Ectodermal cell (in vitro differentiated cells): ENCODE results near the gene CNTN6.

ENCODE experiments used
- H3K27ac ChIP-seq: 2 replicates; pipeline ENCODE4 v1.7.0; 2013; ENCODE audit warnings: mild to moderate bottlenecking, low read depth, low read length; ENCODE audit not compliant: insufficient read depth, poor library complexity, severe bottlenecking
- H3K27me3 ChIP-seq: 2 replicates; pipeline ENCODE4 v1.7.0; 2013; ENCODE audit warnings: mild to moderate bottlenecking, low read length; ENCODE audit not compliant: insufficient read depth, control insufficient read depth, poor library complexity, severe bottlenecking
- H3K36me3 ChIP-seq: one replicate; pipeline ENCODE4 v1.7.0; 2013; ENCODE audit warnings: low read length; ENCODE audit not compliant: control insufficient read depth, insufficient read depth
- H3K4me1 ChIP-seq: one replicate; pipeline ENCODE4 v1.7.0; 2013; ENCODE audit warnings: low read length; ENCODE audit not compliant: control insufficient read depth, insufficient read depth
- H3K4me3 ChIP-seq: 2 replicates; pipeline ENCODE4 v1.7.0; 2013; ENCODE audit warnings: low read depth, low read length, control low read depth; ENCODE audit not compliant: insufficient read depth
- H3K9me3 ChIP-seq: 2 replicates; pipeline ENCODE4 v1.7.0; 2013; ENCODE audit warnings: mild to moderate bottlenecking, low read length, moderate library complexity; ENCODE audit not compliant: control insufficient read depth
- WGBS, 2 experiments: methylation state at CpG; one replicate each; pipeline ENCODE4 v1.1.7; 2013; ENCODE audit warnings: missing lambda C conversion rate in 2 of 2; 5-methylcytosine and 5-hydroxymethylcytosine counted together

CNTN6 gene

DNA sequence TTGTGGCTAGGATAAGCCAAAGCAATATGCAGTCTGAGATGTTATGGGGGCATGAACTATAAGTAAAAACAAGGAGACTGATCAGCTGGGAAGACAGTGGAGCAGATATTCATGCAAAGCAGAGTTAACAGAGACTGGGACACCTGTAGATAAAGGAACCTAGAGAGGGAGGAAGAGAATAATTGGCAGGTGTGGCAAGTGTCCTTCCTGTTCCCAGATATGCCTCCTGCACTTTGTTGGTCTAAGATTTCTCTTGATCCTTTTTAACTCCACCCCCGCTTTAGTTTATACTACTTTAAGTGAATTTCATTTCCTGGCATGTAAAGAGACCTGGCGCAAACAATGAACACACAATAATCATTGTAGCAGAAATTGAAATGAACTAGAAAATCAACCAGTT is 169.4 kb downstream of the CNTN6 start:
- WGBS, 2 experiments = 80 to 89% methylated on average over 2 of the region's 2 CpGs

DNA sequence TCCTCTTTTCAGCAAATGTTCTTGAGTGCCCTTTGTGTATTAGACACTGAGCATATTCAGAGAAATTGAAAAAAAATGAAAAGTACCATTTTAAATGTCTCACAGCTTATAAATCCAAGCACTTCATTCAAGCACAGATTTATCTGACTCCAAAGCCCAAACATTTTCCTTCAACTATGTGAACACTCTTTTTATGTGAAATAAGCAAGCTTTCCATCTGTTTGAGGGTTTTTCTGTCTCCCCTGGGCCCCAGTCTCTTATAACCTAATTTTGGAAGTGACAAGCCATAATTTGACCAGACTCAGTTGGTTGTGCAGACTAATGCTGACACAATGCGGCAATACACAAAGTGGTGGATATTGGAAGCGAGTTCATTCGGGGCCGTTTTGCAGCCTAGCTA is 170.3 kb downstream of the CNTN6 start:
- no peaks in the 10 kb centered on the region for H3K4me1 ChIP-seq
- WGBS, 2 experiments = 92 to 99% methylated on average over 4 of the region's 4 CpGs
- no peaks in the 10 kb centered on the region for H3K36me3 ChIP-seq
- no peaks in the 10 kb centered on the region for H3K9me3 ChIP-seq
- no peak overlapping the region for H3K27ac ChIP-seq
- no peaks in the 10 kb centered on the region for H3K27me3 ChIP-seq
- H3K4me3 ChIP-seq = no peak overlapping the region

More for the DNA sequence above, 169.4 kb downstream of the CNTN6 start:
- H3K27ac ChIP-seq = no peak overlapping the region
- H3K4me3 ChIP-seq = no peak overlapping the region
- no peaks in the 10 kb centered on the region for H3K4me1 ChIP-seq
- H3K36me3 ChIP-seq = no peaks in the 10 kb centered on the region
- H3K9me3 ChIP-seq = no peaks in the 10 kb centered on the region
- H3K27me3 ChIP-seq = no peaks in the 10 kb centered on the region

DNA sequence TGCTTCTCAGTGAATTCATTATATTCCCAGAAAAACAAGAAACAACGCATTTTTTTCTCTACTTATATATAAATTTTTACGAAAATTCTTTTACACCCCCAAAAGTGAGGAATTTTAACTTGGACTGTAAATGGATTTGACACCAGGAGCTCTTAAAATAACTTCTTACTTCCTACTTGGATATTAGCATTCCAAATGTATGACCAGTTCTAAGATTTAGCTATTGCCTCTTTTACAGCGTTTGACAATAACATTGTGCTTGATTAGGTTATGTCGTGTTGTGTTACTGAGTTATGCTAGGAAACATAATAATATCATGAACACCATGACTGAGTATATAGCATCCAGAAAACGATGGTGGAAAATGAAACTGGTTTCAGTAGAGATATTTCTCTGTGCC is 177.0 kb downstream of the CNTN6 start:
- H3K9me3 ChIP-seq = peaks cover 5% of the 10 kb centered on the region
- 91 to 95% methylated on average over 4 of the region's 5 CpGs for WGBS, 2 experiments
- H3K27me3 ChIP-seq = no peaks in the 10 kb centered on the region
- no peaks in the 10 kb centered on the region for H3K4me1 ChIP-seq
- H3K36me3 ChIP-seq = no peaks in the 10 kb centered on the region
- no peak overlapping the region for H3K4me3 ChIP-seq
- H3K27ac ChIP-seq = no peak overlapping the region

DNA sequence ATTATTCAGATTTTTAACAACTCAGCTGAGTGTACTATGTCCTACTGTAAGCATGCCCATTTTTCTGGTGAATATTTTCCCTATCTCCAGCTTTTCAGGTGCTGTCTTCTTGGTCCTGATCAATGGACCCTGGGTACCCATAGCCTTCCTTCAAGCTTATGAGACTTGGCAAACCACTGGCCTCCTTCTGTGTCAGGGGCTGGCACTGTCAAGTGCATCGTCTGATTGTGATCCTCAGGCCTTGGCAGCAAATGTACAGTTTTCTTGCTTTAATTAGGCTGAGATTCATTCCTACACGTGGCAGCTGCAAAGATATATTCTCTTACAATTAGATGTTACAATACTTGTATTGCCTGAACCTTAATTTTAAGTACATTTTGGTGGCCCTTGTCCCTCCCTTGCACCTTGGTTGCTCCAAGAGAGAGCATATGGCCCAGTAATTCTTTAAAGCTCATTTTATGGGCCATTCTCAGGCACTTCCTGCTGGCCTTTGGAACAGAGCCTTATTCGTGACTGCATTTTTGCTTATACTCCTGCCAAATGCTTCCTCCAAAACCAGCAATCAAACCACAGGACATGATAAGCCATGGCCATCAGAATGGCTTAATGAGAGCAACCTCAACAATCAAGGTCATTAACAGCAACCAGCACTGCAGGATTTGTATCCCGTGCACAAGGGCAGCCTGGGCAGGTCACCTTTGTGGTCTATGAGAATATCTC is 179.9 kb downstream of the CNTN6 start:
- 75 to 95% methylated on average over 4 of the region's 4 CpGs for WGBS, 2 experiments

DNA sequence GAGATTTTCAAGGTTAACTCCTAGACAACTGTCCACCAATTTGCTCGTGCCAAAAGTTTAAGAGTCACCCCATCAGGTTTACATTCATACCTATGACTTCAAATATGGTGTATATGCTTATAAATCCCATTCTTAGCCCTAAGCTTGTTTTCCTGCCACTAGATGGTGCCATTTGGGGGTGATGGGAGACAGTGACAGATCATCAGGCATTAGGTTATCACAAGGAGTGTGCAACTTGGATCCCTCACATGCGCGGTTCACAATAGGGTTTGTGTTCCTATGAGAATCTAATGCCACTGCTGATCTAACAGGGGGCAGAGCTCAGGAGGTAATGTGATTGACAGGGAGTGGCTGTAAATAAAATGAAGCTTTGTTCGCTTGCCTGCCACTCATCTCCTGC is 182.7 kb downstream of the CNTN6 start:
- H3K9me3 ChIP-seq = peaks cover 5% of the 10 kb centered on the region
- H3K27ac ChIP-seq = no peak overlapping the region
- H3K4me1 ChIP-seq = no peaks in the 10 kb centered on the region
- no peaks in the 10 kb centered on the region for H3K36me3 ChIP-seq
- WGBS, 2 experiments = 69 to 70% methylated on average over 4 of the region's 4 CpGs
- no peak overlapping the region for H3K4me3 ChIP-seq
- H3K27me3 ChIP-seq = no peaks in the 10 kb centered on the region

More for the DNA sequence above, 179.9 kb downstream of the CNTN6 start:
- H3K4me3 ChIP-seq = no peak overlapping the region
- no peaks in the 10 kb centered on the region for H3K27me3 ChIP-seq
- H3K27ac ChIP-seq = no peak overlapping the region
- no peaks in the 10 kb centered on the region for H3K36me3 ChIP-seq
- peaks cover 5% of the 10 kb centered on the region for H3K9me3 ChIP-seq
- H3K4me1 ChIP-seq = no peaks in the 10 kb centered on the region

DNA sequence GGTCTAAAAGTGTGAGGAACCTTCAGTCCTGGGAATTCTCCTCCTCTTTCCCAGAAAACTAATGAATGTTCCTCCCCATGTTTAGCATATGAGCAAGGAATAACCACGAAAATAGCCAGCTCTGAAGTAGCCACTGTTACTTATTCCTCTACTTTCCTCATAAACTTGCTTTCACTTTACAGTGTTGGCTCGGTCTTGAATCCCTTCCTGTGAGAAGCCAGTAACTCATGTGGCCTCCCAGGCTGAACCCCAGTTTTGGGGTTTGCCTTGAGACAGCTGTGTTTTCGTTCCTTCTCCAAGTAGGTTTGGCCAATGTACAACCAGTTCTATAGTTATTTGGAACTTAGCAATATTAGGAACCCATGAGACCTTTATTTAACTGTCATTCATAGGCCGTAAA is 195.0 kb downstream of the CNTN6 start:
- Histone ChIP-seq H3K36me3 (no peaks in the 10 kb centered on the region), H3K27ac (no peak overlapping the region), H3K4me3 (no peak overlapping the region), H3K27me3 (no peaks in the 10 kb centered on the region), H3K9me3 (no peaks in the 10 kb centered on the region), H3K4me1 (no peaks in the 10 kb centered on the region)
- WGBS, 2 experiments = 90 to 91% methylated on average over 4 of the region's 4 CpGs

DNA sequence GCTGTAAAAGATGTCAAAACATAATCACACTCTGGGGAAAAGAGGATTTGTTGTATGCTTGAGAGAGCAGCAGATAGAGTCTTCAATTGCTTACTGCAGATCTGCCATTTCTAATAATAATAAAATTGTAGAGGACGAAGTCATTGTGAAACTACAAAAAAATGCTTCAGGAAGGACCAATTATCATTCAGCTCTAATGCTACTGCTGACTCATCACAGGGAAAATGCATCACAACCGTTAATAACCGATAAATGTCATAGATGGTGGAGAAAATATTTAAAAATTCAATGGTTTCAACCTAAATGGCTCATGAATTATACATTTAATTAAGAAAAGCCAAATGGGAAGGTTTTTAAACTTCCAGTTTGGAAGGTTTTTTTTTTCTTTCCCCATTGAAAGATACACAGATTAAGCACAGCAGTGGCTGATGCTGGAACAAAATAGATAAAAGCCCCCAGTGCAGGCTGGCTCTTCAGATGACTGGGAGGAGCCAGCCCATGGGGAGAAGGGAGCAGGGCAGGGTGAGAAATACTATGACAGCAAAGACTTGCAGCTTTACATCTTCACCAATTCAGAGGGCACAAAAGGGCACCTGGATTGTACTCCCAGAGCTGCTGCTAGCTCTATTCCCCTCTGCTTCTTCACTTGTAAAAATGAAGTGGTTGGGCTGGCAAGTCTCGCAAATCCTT is 196.1 kb downstream of the CNTN6 start:
- Histone ChIP-seq H3K36me3 (no peaks in the 10 kb centered on the region), H3K4me3 (no peak overlapping the region), H3K27ac (no peak overlapping the region), H3K4me1 (no peaks in the 10 kb centered on the region), H3K27me3 (no peaks in the 10 kb centered on the region), H3K9me3 (no peaks in the 10 kb centered on the region)
- WGBS, 2 experiments = 89 to 100% methylated on average over 2 to 4 of the region's 4 CpGs

DNA sequence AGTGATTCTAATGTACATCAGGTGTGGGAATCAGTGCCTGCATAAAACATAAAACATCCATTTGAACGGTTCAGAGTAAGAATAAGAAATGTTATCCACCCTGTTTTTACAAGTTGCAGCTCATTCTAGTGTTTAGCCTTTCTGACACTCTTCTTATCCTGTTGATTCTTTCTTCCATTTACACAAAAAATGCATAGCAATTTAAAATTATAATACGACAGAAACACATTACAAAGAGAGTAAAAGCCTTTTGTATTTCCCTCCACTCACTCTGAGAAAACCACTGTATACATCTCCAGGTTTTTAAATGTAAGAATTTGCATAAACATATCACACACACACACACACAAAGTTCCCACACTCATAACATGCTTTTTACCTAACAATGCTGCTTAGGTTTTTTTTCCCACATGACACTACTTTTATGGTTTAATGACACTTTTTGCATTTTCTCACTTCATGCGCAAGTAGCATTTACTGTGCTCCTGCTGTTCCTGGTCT is 199.8 kb downstream of the CNTN6 start:
- Histone ChIP-seq H3K9me3 (no peaks in the 10 kb centered on the region), H3K4me1 (no peaks in the 10 kb centered on the region), H3K36me3 (no peaks in the 10 kb centered on the region), H3K27me3 (no peaks in the 10 kb centered on the region), H3K4me3 (no peak overlapping the region), H3K27ac (no peak overlapping the region)
- 56 to 67% methylated on average over 3 of the region's 3 CpGs for WGBS, 2 experiments

DNA sequence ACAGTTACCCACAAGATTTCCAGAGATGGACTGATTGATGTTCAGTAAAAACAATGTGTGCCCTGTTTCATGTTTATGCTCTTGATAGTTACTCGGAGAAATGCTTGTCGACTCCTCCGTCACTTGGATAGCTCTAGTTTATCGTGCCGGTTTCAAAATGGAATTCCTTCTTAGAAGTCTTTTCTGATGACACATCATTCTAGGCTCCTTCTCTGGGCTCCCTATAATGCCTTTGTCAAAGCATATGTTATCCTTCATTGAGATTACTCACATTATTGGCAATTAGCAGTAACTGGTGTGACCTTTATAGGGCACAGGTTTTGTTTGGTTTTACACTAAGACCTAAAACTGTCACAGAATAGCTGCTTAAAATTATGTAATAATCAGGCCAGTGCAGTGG is 201.8 kb downstream of the CNTN6 start:
- H3K4me3 ChIP-seq = no peak overlapping the region
- H3K4me1 ChIP-seq = no peaks in the 10 kb centered on the region
- no peaks in the 10 kb centered on the region for H3K9me3 ChIP-seq
- WGBS, 2 experiments = 90 to 93% methylated on average over 5 of the region's 5 CpGs
- H3K27ac ChIP-seq = no peak overlapping the region
- H3K27me3 ChIP-seq = no peaks in the 10 kb centered on the region
- no peaks in the 10 kb centered on the region for H3K36me3 ChIP-seq

DNA sequence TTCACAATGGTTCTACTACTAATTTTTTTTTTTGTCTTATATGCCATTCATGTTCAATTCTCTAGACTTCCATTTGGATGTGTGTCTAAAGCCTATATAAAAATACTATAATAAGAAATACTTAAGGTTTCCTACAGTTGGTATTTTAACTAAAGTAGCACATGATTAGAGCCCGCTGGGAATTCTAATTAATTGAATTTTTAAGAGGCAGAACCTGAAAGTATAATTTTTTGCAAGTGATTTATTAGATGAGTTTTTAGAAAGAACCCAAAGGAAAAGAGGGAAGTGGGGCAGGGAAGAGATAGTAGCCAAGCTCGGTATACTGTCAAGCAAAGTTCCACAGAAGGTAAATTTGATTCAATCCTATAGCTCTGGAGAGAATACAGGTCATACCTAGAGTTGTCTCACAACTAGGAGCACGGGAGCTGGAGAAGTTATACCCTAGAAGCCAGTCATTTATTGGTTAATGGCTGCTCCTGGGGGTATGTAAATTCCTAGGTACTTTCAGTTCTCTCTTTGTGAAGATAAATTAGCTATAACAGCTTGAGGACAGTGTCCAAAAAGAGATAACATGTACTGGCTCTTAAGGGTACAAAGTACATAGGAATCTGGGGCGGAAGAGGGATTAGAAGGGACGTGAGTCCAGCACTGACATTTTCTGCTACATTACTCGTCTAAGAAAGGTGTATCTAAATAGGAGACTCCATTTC is 225.6 kb downstream of the CNTN6 start:
- H3K36me3 ChIP-seq = no peaks in the 10 kb centered on the region
- H3K4me1 ChIP-seq = no peaks in the 10 kb centered on the region
- no peaks in the 10 kb centered on the region for H3K9me3 ChIP-seq
- no peak overlapping the region for H3K27ac ChIP-seq
- H3K4me3 ChIP-seq = no peak overlapping the region
- no peaks in the 10 kb centered on the region for H3K27me3 ChIP-seq
- 76 to 78% methylated on average over 6 of the region's 6 CpGs for WGBS, 2 experiments
